ENCODE results near the gene GIN1. TPM values are rescaled to one million over a fixed set of nuclear protein-coding genes. Genes with fewer than 3 reads are reported as not detected.
"Not testable (repeated sequence)": the region's sequence is repeated elsewhere in the genome, so short reads cannot be mapped to it uniquely, and the experiment has no call there.

GIN1 gene
- total and polyA plus RNA-seq, 2 donors (not counting 1 experiment from before 2014, with no cell fraction given): 2.2 to 16.9 TPM

- TF ChIP-seq, protein P1, sequence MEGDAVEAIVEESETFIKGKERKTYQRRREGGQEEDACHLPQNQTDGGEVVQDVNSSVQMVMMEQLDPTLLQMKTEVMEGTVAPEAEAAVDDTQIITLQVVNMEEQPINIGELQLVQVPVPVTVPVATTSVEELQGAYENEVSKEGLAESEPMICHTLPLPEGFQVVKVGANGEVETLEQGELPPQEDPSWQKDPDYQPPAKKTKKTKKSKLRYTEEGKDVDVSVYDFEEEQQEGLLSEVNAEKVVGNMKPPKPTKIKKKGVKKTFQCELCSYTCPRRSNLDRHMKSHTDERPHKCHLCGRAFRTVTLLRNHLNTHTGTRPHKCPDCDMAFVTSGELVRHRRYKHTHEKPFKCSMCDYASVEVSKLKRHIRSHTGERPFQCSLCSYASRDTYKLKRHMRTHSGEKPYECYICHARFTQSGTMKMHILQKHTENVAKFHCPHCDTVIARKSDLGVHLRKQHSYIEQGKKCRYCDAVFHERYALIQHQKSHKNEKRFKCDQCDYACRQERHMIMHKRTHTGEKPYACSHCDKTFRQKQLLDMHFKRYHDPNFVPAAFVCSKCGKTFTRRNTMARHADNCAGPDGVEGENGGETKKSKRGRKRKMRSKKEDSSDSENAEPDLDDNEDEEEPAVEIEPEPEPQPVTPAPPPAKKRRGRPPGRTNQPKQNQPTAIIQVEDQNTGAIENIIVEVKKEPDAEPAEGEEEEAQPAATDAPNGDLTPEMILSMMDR (IDR thresholded peaks at IDR 0.05): no peak
- Histone ChIP-seq H3K9me3 (ENCODE audit: control extremely low read depth in 1 of 3, control insufficient read depth in 2 of 3, insufficient read depth in 1 of 3, low read length in 2 of 3) (no peaks in the 10 kb centered on the region), H3K27me3 (replicated peaks in 1 of 4; ENCODE audit: control extremely low read depth in 1 of 4, control insufficient read depth in 3 of 4, insufficient read depth in 4 of 4, low read length in 3 of 4) (peaks cover 0 to 2% (median 0%) of the 10 kb centered on the region in 4 experiments), H3K4me1 (ENCODE audit: control insufficient read depth in 2 of 2, insufficient read depth in 2 of 2, low read length in 2 of 2) (no peaks in the 10 kb centered on the region), H3K79me2 (ENCODE audit: control insufficient read depth, insufficient read depth, low read length) (no peaks in the 10 kb centered on the region), H2AFZ (ENCODE audit: insufficient read depth, low read depth, low read length, poor library complexity, severe bottlenecking) (no peak overlapping the region), H3K4me3 (ENCODE audit: control extremely low read depth in 1 of 5, extremely low read depth in 1 of 5, insufficient read depth in 1 of 5, low read depth in 2 of 5, low read length in 4 of 5) (no peak overlapping the region), H3K27ac (ENCODE audit: low read length in 2 of 2) (no peak overlapping the region), H4K20me1 (ENCODE audit: control insufficient read depth, insufficient read depth, low read length, poor library complexity, severe bottlenecking) (no peaks in the 10 kb centered on the region), H3K9ac (ENCODE audit: low read length) (no peak overlapping the region), H3K36me3 (replicated peaks in 1 of 2; ENCODE audit: control extremely low read depth in 1 of 2, control insufficient read depth in 1 of 2, extremely low read depth in 1 of 2, insufficient read depth in 2 of 2, low read length in 1 of 2) (no peaks in the 10 kb centered on the region), H3K4me2 (replicated peaks; ENCODE audit: low read depth, low read length, poor library complexity, severe bottlenecking) (no peak overlapping the region)
- ATAC-seq (ENCODE audit: low read depth) (no peak), DNase-seq (no peak)
- H3K27me3 Mint-ChIP-seq: peaks cover 8% of the 10 kb centered on the region
- no peaks in the 10 kb centered on the region for H3K9me3 Mint-ChIP-seq (ENCODE audit: insufficient read depth)
- POLR2A ChIA-PET: no interaction called here
- CTCF ChIA-PET: interaction anchor here (1.7 kb wide), 1 partner anchor 20 kb away, joined by 4 read pairs; no protein-coding TSS in a partner anchor
- intact Hi-C loops (cut with micrococcal nuclease): no loop called here
- no peak overlapping the region for H3K27ac Mint-ChIP-seq
- no peak overlapping the region for H3K4me3 Mint-ChIP-seq
- no peaks in the 10 kb centered on the region for H3K4me1 Mint-ChIP-seq
- WGBS (ENCODE audit: insufficient coverage): 86% methylated on average over 2 of the region's 3 CpGs
Measured at GRCh38 chr5:103059525-103059924, 60.4 kb downstream of the GIN1 start.

GRCh38 chr5:103057208-103058130 is 62.5 kb downstream of the GIN1 start:
- Histone ChIP-seq H3K9me3 (ENCODE audit: control extremely low read depth in 1 of 3, control insufficient read depth in 2 of 3, insufficient read depth in 1 of 3, low read length in 2 of 3) (no peaks in the 10 kb centered on the region), H3K4me3 (ENCODE audit: control extremely low read depth in 1 of 5, extremely low read depth in 1 of 5, insufficient read depth in 1 of 5, low read depth in 2 of 5, low read length in 4 of 5) (no peak overlapping the region), H3K36me3 (replicated peaks in 1 of 2; ENCODE audit: control extremely low read depth in 1 of 2, control insufficient read depth in 1 of 2, extremely low read depth in 1 of 2, insufficient read depth in 2 of 2, low read length in 1 of 2) (no peaks in the 10 kb centered on the region), H3K79me2 (ENCODE audit: control insufficient read depth, insufficient read depth, low read length) (no peaks in the 10 kb centered on the region), H4K20me1 (ENCODE audit: control insufficient read depth, insufficient read depth, low read length, poor library complexity, severe bottlenecking) (no peaks in the 10 kb centered on the region), H3K4me1 (ENCODE audit: control insufficient read depth in 2 of 2, insufficient read depth in 2 of 2, low read length in 2 of 2) (no peaks in the 10 kb centered on the region), H2AFZ (ENCODE audit: insufficient read depth, low read depth, low read length, poor library complexity, severe bottlenecking) (no peak overlapping the region), H3K9ac (ENCODE audit: low read length) (no peak overlapping the region), H3K27me3 (replicated peaks in 1 of 4; ENCODE audit: control extremely low read depth in 1 of 4, control insufficient read depth in 3 of 4, insufficient read depth in 4 of 4, low read length in 3 of 4) (peaks cover 0 to 2% (median 0%) of the 10 kb centered on the region in 4 experiments), H3K27ac (ENCODE audit: low read length in 2 of 2) (no peak overlapping the region), H3K4me2 (replicated peaks; ENCODE audit: low read depth, low read length, poor library complexity, severe bottlenecking) (no peak overlapping the region)
- intact Hi-C loops (cut with micrococcal nuclease): no loop called here
- POLR2A ChIA-PET: no interaction called here
- H3K4me1 Mint-ChIP-seq: no peaks in the 10 kb centered on the region
- H3K4me3 Mint-ChIP-seq: no peak overlapping the region
- TF ChIP-seq EZH2 (IDR thresholded peaks at IDR 0.05; ENCODE audit: borderline replicate concordance, insufficient read depth, low read depth, low read length, poor library complexity, severe bottlenecking): no peak
- TF ChIP-seq, protein P1 (IDR thresholded peaks at IDR 0.05): no peak
- no peak overlapping the region for H3K27ac Mint-ChIP-seq
- 81% methylated on average over 3 of the region's 7 CpGs for WGBS (ENCODE audit: insufficient coverage)
- DNase-seq (no peak), ATAC-seq (ENCODE audit: low read depth) (no peak)
- no peaks in the 10 kb centered on the region for H3K9me3 Mint-ChIP-seq (ENCODE audit: insufficient read depth)
- CTCF ChIA-PET: interaction anchor here (1.7 kb wide), 1 partner anchor 18 kb away, joined by 4 read pairs; no protein-coding TSS in a partner anchor
- H3K27me3 Mint-ChIP-seq: peaks cover 8% of the 10 kb centered on the region

DNA sequence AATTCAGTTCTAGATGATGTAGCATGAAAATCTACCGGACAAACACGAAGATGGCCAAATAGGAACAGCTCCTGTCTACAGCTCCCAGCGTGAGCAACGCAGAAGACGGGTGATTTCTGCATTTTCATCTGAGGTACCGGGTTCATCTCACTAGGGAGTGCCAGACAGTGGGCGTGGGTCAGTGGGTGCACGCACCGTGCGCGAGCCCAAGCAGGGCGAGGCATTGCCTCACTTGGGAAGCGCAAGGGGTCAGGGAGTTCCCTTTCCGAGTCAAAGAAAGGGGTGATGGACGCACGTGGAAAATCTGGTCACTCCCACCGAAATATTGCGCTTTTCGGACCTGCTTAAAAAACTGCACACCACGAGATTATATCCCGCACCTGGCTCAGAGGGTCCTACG is 73.2 kb downstream of the GIN1 start:
- POLR2A ChIA-PET; H3K36me3 ChIP-seq (replicated peaks in 1 of 2; ENCODE audit: control extremely low read depth in 1 of 2, control insufficient read depth in 1 of 2, extremely low read depth in 1 of 2, insufficient read depth in 2 of 2, low read length in 1 of 2); intact Hi-C loops (cut with micrococcal nuclease); H3K27me3 ChIP-seq (replicated peaks in 1 of 4; ENCODE audit: control extremely low read depth in 1 of 4, control insufficient read depth in 3 of 4, insufficient read depth in 4 of 4, low read length in 3 of 4); ATAC-seq (ENCODE audit: low read depth); H3K4me1 Mint-ChIP-seq; DNase-seq; H3K9ac ChIP-seq (ENCODE audit: low read length); H2AFZ ChIP-seq (ENCODE audit: insufficient read depth, low read depth, low read length, poor library complexity, severe bottlenecking); H3K27ac Mint-ChIP-seq; H3K4me1 ChIP-seq (ENCODE audit: control insufficient read depth in 2 of 2, insufficient read depth in 2 of 2, low read length in 2 of 2); H3K4me2 ChIP-seq (replicated peaks; ENCODE audit: low read depth, low read length, poor library complexity, severe bottlenecking); H3K79me2 ChIP-seq (ENCODE audit: control insufficient read depth, insufficient read depth, low read length); H3K4me3 Mint-ChIP-seq; H3K4me3 ChIP-seq (ENCODE audit: control extremely low read depth in 1 of 5, extremely low read depth in 1 of 5, insufficient read depth in 1 of 5, low read depth in 2 of 5, low read length in 4 of 5); H3K9me3 ChIP-seq (ENCODE audit: control extremely low read depth in 1 of 3, control insufficient read depth in 2 of 3, insufficient read depth in 1 of 3, low read length in 2 of 3); H3K27ac ChIP-seq (ENCODE audit: low read length in 2 of 2); H3K9me3 Mint-ChIP-seq (ENCODE audit: insufficient read depth); H4K20me1 ChIP-seq (ENCODE audit: control insufficient read depth, insufficient read depth, low read length, poor library complexity, severe bottlenecking): not testable (repeated sequence)
- CTCF ChIA-PET: interaction anchor here (1.3 kb wide), 1 partner anchor 10 kb away, joined by 5 read pairs; no protein-coding TSS in a partner anchor
- 92% methylated on average over 22 of the region's 22 CpGs for WGBS (ENCODE audit: insufficient coverage)
- peaks cover 12% of the 10 kb centered on the region for H3K27me3 Mint-ChIP-seq
